Measurements from ENCODE around the gene LNX2.

The LNX2 gene

GRCh38 chr13:27617881-27618321, 2.4 kb downstream of the LNX2 start:
- DNase-seq (ENCODE audit: extremely low read depth in 1 of 2, low read depth in 1 of 2), result no peak

- DNase-seq (ENCODE audit: extremely low read depth in 1 of 2, low read depth in 1 of 2), result no peak
Observed at GRCh38 chr13:27613628-27614027, 6.7 kb downstream of the LNX2 start.

- DNase-seq (ENCODE audit: extremely low read depth in 1 of 2, low read depth in 1 of 2), result no peak
Observed at GRCh38 chr13:27607125-27607524, 13.2 kb downstream of the LNX2 start.

- no peak for DNase-seq (ENCODE audit: extremely low read depth in 1 of 2, low read depth in 1 of 2)
Observed at GRCh38 chr13:27605610-27606200, 14.6 kb downstream of the LNX2 start.

GRCh38 chr13:27605099-27605498, 15.2 kb downstream of the LNX2 start:
- DNase-seq (ENCODE audit: extremely low read depth in 1 of 2, low read depth in 1 of 2), result no peak

- no peak for DNase-seq (ENCODE audit: extremely low read depth in 1 of 2, low read depth in 1 of 2)
Observed at GRCh38 chr13:27601803-27602202, 18.5 kb downstream of the LNX2 start.

GRCh38 chr13:27601208-27601607, 19.1 kb downstream of the LNX2 start:
- DNase-seq (ENCODE audit: extremely low read depth in 1 of 2, low read depth in 1 of 2), result no peak

GRCh38 chr13:27600711-27601110, 19.6 kb downstream of the LNX2 start:
- no peak for DNase-seq (ENCODE audit: extremely low read depth in 1 of 2, low read depth in 1 of 2)

GRCh38 chr13:27599845-27600553, 20.3 kb downstream of the LNX2 start:
- no peak for DNase-seq (ENCODE audit: extremely low read depth in 1 of 2, low read depth in 1 of 2)

- no peak for DNase-seq (ENCODE audit: extremely low read depth in 1 of 2, low read depth in 1 of 2)
Observed at GRCh38 chr13:27599096-27599495, 21.2 kb downstream of the LNX2 start.

- DNase-seq (ENCODE audit: extremely low read depth in 1 of 2, low read depth in 1 of 2), result no peak
Observed at GRCh38 chr13:27595055-27595811, 25.1 kb downstream of the LNX2 start.

- DNase-seq (ENCODE audit: extremely low read depth in 1 of 2, low read depth in 1 of 2), result no peak
Observed at GRCh38 chr13:27593267-27593666, 27.1 kb downstream of the LNX2 start.

- DNase-seq (ENCODE audit: extremely low read depth in 1 of 2, low read depth in 1 of 2), result no peak
Observed at GRCh38 chr13:27592865-27593264, 27.5 kb downstream of the LNX2 start.

GRCh38 chr13:27588405-27588804, 31.9 kb downstream of the LNX2 start:
- no peak for DNase-seq (ENCODE audit: extremely low read depth in 1 of 2, low read depth in 1 of 2)

GRCh38 chr13:27587095-27587746, 33.1 kb downstream of the LNX2 start:
- no peak for DNase-seq (ENCODE audit: extremely low read depth in 1 of 2, low read depth in 1 of 2)

- no peak for DNase-seq (ENCODE audit: extremely low read depth in 1 of 2, low read depth in 1 of 2)
Observed at GRCh38 chr13:27583645-27584044, 36.7 kb downstream of the LNX2 start.

GRCh38 chr13:27578121-27579030, 42.0 kb downstream of the LNX2 start:
- DNase-seq (ENCODE audit: extremely low read depth in 1 of 2, low read depth in 1 of 2), result no peak

- no peak for DNase-seq (ENCODE audit: extremely low read depth in 1 of 2, low read depth in 1 of 2)
Observed at GRCh38 chr13:27574661-27575060, 45.7 kb downstream of the LNX2 start.

- DNase-seq (ENCODE audit: extremely low read depth in 1 of 2, low read depth in 1 of 2), result no peak
Observed at GRCh38 chr13:27573265-27573664, 47.1 kb downstream of the LNX2 start.

GRCh38 chr13:27572234-27572901, 48.0 kb downstream of the LNX2 start:
- no peak for DNase-seq (ENCODE audit: extremely low read depth in 1 of 2, low read depth in 1 of 2)

Measured in activated CD8-positive, alpha-beta memory T cell treated with anti-CD3 and anti-CD28 coated beads for 1 hour (primary cell).